SK-N-MC (cell line): ENCODE measurements around the gene CDCA3.

Experiments
- EZH2 ChIP-seq: fragments of 200-600 bp; sonication (generic); IDR thresholded peaks from one replicate; pipeline ENCODE4 v1.6.1; 2017; ENCODE audit warnings: antibody characterized with exemption
- FOXP2 ChIP-seq: optimal IDR thresholded peaks from 2 replicates; pipeline ENCODE3; 2011; ENCODE audit warnings: mild to moderate bottlenecking, moderate library complexity; ENCODE audit not compliant: insufficient read depth; ENCODE audit errors: extremely low read length, control extremely low read depth
- POLR2AphosphoS5 ChIP-seq: IDR thresholded peaks from 2 replicates; pipeline ENCODE4 v1.6.1; 2012; ENCODE audit warnings: mild to moderate bottlenecking, low read depth, low read length, borderline replicate concordance

- no peak for TF ChIP-seq POLR2AphosphoS5
- TF ChIP-seq EZH2: no peak
- TF ChIP-seq FOXP2: no peak
Observed at GRCh38 chr12:6840330-6840729, 10.8 kb downstream of the CDCA3 start.
